Measurements from ENCODE around the gene UVRAG. TPM values are rescaled to one million over a fixed set of nuclear protein-coding genes. Genes with fewer than 3 reads are reported as not detected.

The UVRAG gene
- total RNA-seq, 6 donors from 2014 or later = 23.3 to 72.3 (median 28.5) TPM

DNA sequence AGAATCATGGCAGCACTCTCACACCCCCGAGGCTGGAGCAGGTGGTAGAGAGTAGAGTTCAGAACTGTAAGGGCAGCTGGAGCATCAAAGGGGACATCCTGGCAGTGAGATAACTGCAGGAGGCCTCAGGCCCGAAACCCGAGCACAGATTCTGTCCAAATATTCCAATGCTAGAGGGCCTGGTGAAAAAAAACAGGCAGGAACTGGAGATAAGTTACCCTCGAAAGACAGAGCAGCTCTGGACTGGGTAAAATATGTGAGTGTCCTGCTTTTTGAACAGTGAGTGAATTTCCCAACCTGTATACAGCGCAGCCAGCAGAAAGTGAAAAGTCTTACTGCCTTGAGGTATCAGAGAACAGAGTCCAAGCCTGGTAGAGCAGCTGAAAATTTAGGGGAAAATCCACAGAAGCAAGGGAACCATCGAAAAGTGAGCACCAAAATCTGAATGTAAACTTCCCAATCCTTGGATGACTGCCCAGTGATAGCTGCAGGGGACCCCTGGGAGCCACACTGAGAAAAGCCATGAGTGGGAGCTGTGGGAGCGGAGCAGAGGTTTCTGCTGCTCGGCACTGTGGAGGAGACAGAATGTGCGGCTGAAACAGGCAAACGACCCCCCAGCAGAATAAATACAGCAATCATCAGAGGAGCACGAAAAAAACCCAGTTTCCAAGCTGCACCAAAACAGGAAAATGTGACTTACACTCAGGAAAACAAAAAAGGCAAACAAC is 340.7 kb downstream of the UVRAG start:
- TF ChIP-seq POLR2AphosphoS5 (IDR thresholded peaks at IDR 0.05) (no peak), POLR2A (IDR thresholded peaks at IDR 0.05) (no peak), EP300 (IDR thresholded peaks at IDR 0.05) (no peak)
- TF ChIP-seq, protein P1, sequence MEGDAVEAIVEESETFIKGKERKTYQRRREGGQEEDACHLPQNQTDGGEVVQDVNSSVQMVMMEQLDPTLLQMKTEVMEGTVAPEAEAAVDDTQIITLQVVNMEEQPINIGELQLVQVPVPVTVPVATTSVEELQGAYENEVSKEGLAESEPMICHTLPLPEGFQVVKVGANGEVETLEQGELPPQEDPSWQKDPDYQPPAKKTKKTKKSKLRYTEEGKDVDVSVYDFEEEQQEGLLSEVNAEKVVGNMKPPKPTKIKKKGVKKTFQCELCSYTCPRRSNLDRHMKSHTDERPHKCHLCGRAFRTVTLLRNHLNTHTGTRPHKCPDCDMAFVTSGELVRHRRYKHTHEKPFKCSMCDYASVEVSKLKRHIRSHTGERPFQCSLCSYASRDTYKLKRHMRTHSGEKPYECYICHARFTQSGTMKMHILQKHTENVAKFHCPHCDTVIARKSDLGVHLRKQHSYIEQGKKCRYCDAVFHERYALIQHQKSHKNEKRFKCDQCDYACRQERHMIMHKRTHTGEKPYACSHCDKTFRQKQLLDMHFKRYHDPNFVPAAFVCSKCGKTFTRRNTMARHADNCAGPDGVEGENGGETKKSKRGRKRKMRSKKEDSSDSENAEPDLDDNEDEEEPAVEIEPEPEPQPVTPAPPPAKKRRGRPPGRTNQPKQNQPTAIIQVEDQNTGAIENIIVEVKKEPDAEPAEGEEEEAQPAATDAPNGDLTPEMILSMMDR (IDR thresholded peaks at IDR 0.05) = no peak
- H3K36me3 ChIP-seq = no peaks in the 10 kb centered on the region
- no peak overlapping the region for H3K27ac ChIP-seq
- DNase-seq (no peak), ATAC-seq (ENCODE audit: low FRiP score in 2 of 2) (no peak)
- H3K4me3 ChIP-seq = no peak overlapping the region
- no peaks in the 10 kb centered on the region for H3K9me3 ChIP-seq
- no peaks in the 10 kb centered on the region for H3K27me3 ChIP-seq
- WGBS, 2 donors = 76 to 81% methylated on average over 11 of the region's 11 CpGs
- H3K4me1 ChIP-seq = peaks cover 4 to 12% (median 9%) of the 10 kb centered on the region in 4 donors

DNA sequence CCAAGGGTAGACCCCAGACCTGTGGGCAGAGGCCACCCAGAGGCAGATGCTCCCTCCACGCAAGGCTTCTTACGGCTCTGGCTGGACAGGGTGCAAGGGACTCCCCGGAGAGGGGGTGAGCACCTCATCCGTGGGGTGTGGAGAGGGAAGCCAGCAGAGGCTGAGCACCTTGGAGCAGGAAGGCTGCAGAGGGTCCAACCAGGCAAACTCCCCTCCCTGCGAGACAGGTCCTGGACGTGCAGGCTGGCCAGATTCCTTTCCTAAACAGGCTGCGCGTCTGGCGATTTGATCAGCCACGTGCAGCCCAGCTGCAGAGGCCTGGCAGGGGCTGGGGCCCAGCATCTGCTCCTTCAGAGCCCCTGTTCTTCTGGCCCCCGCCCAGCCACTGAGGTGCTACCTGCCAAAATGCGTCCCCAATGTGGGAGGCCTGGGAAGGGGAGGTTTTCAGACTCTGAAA is 342.0 kb downstream of the UVRAG start:
- no peak overlapping the region for H3K4me3 ChIP-seq
- ATAC-seq (ENCODE audit: low FRiP score in 2 of 2) (no peak), DNase-seq (no peak)
- H3K27me3 ChIP-seq = no peaks in the 10 kb centered on the region
- WGBS, 2 donors = 85 to 86% methylated on average over 11 to 12 of the region's 12 CpGs
- no peaks in the 10 kb centered on the region for H3K36me3 ChIP-seq
- H3K4me1 ChIP-seq = peaks cover 8 to 18% (median 16%) of the 10 kb centered on the region in 4 donors
- H3K27ac ChIP-seq = no peak overlapping the region
- no peak for TF ChIP-seq POLR2AphosphoS5 (IDR thresholded peaks at IDR 0.05)
- no peak for TF ChIP-seq POLR2A (IDR thresholded peaks at IDR 0.05)
- TF ChIP-seq EP300 (IDR thresholded peaks at IDR 0.05) = no peak
- TF ChIP-seq, protein P1 (IDR thresholded peaks at IDR 0.05) = no peak
- no peaks in the 10 kb centered on the region for H3K9me3 ChIP-seq

DNA sequence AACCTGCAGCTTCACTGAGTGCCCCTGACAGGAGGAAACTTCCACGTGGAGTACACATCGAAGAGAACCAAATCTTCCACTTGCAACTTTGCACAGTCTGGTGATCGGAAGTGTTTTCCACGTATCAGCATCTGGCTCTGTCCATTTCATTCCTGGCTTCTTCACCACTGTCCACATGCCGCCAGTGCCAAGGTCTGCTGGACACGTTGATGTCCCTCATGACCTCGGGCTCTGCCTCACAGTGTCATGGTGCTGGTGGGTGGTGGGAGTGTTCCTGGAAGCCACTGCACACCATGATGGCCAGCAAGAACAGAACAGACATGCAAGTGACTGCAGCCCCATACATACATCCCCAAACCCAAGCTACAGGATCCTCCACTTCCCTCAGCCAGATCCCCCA is 342.9 kb downstream of the UVRAG start:
- WGBS, 2 donors = 78 to 89% methylated on average over 7 of the region's 7 CpGs
- ATAC-seq (ENCODE audit: low FRiP score in 2 of 2) (no peak), DNase-seq (no peak)
- H3K27me3 ChIP-seq = no peaks in the 10 kb centered on the region
- H3K4me1 ChIP-seq = peaks cover 7 to 13% (median 10%) of the 10 kb centered on the region in 4 donors
- no peak for TF ChIP-seq POLR2A (IDR thresholded peaks at IDR 0.05)
- TF ChIP-seq, protein P1 (IDR thresholded peaks at IDR 0.05) = no peak
- no peak for TF ChIP-seq POLR2AphosphoS5 (IDR thresholded peaks at IDR 0.05)
- no peak for TF ChIP-seq EP300 (IDR thresholded peaks at IDR 0.05)
- no peak overlapping the region for H3K4me3 ChIP-seq
- H3K27ac ChIP-seq = no peak overlapping the region
- no peaks in the 10 kb centered on the region for H3K36me3 ChIP-seq
- no peaks in the 10 kb centered on the region for H3K9me3 ChIP-seq

DNA sequence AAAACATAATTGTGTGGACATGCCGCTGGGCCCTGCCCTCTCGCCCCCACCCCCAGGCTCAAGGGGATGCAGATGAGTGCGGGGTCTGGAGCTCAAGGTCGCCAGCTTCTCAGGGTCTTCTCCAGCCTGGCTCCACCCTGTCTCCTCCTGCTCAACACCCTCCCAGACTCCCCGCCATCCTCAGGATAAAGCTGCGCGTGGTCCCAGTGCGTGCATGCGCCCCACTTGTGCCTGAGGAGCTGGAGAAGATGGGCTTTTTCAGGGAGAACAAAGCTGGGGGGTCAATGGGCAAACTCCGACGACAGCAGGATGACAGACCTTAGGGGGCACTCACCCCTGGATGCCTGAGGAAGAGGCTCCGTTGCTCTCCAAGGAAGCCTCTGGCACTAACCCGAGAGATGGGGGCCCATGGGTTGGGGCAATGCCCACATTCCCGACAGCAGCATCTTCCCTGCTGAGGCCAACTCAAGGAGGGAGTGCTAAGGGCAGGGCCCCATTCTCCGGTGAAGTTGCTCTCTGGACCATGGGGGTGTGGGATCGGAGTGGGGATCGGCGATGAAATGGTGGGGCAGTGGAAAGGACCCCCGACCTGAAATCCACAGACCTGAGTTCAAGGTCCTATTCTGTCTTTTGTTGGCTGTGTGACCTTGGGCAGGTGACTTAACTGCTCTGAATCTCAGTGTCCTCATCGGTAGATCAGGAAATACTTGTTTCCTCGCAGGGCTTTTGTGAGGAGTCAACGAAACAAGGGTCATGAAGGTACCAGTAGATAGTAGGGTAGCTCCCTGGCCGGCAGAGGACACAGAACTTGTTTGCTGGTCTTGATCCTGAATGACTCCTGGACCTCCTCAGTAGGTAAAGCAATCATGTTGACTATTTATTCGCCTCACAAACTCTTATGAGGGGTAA is 343.6 kb downstream of the UVRAG start:
- no peak for ATAC-seq (ENCODE audit: low FRiP score in 2 of 2)
- no peak overlapping the region for H3K4me3 ChIP-seq
- no peaks in the 10 kb centered on the region for H3K9me3 ChIP-seq
- no peak for DNase-seq
- H3K27ac ChIP-seq = no peak overlapping the region
- no peak for TF ChIP-seq POLR2AphosphoS5 (IDR thresholded peaks at IDR 0.05)
- TF ChIP-seq, protein P1 (IDR thresholded peaks at IDR 0.05) = no peak
- TF ChIP-seq EP300 (IDR thresholded peaks at IDR 0.05) = no peak
- no peak for TF ChIP-seq POLR2A (IDR thresholded peaks at IDR 0.05)
- WGBS, 2 donors = 91% methylated on average over 19 to 24 of the region's 24 CpGs
- H3K36me3 ChIP-seq = no peaks in the 10 kb centered on the region
- H3K4me1 ChIP-seq = peaks cover 7 to 13% (median 8%) of the 10 kb centered on the region in 4 donors
- no peaks in the 10 kb centered on the region for H3K27me3 ChIP-seq

Data from upper lobe of left lung (tissue), 6 donors.